OCI-LY7 (cell line): ENCODE measurements around the gene SURF1. TPM values are rescaled to one million over a fixed set of nuclear protein-coding genes. Genes with fewer than 3 reads are reported as not detected.
A peak's percentile ranks its signal among the peaks of the same experiment; 100 is the strongest.
"Not testable (repeated sequence)": the region's sequence is repeated elsewhere in the genome, so short reads cannot be mapped to it uniquely, and the experiment has no call there.

Source experiments
- BruUV-seq: library from RNA; stranded (reverse); fragments of 400-500 nt; replicated peaks from 2 replicates; lab custom pipeline; 2021; lab: Mats Ljungman, UMichigan
- CTCF ChIA-PET: fragments of 300-600 bp; sonication (Branson Sonifier 250); formaldehyde crosslinking; loops from one replicate; lab custom pipeline; 2022; ENCODE audit warnings: antibody characterized with exemption; ENCODE audit not compliant: unreplicated experiment; lab: Charles Lee
- POLR2A ChIA-PET: fragments of 300-600 bp; sonication (Branson Sonifier 250); formaldehyde crosslinking; loops from one replicate; lab custom pipeline; 2022; ENCODE audit warnings: antibody characterized with exemption; lab: Charles Lee
- DNase-seq: peaks from one replicate; pipeline ENCODE4 v3.0.0-alpha.2; 2015; ENCODE audit warnings: low spot score
- H2AFZ ChIP-seq: fragments of 200-600 bp; sonication (generic), shearing (Covaris generic); 2 replicates; pipeline ENCODE4 v1.6.1; 2014; ENCODE audit warnings: mild to moderate bottlenecking, antibody characterized with exemption, low read length, moderate library complexity
- H3K27ac ChIP-seq: fragments of 200-600 bp; sonication (generic); 2 replicates; pipeline ENCODE4 v1.5.1; 2014; ENCODE audit warnings: mixed run types, low read depth, mild to moderate bottlenecking, moderate library complexity, low read length, inconsistent platforms; ENCODE audit not compliant: poor library complexity, severe bottlenecking
- H3K36me3 ChIP-seq: fragments of 200-600 bp; sonication (generic); 2 replicates; pipeline ENCODE4 v1.6.1; 2014; ENCODE audit warnings: mild to moderate bottlenecking, antibody characterized with exemption, low read length, moderate library complexity, mixed read lengths; ENCODE audit not compliant: insufficient read depth
- H3K4me1 ChIP-seq: fragments of 200-600 bp; sonication (generic); 2 replicates; pipeline ENCODE4 v1.5.1; 2014; ENCODE audit warnings: mild to moderate bottlenecking, low read length; ENCODE audit not compliant: insufficient read depth, poor library complexity, severe bottlenecking
- H3K4me2 ChIP-seq: fragments of 200-600 bp; sonication (generic); 2 replicates; pipeline ENCODE4 v1.6.1; 2014; ENCODE audit warnings: mild to moderate bottlenecking, low read length
- H3K4me3 ChIP-seq: fragments of 200-600 bp; sonication (generic); 2 replicates; pipeline ENCODE4 v1.5.1; 2014; ENCODE audit warnings: mild to moderate bottlenecking, low read depth, low read length; ENCODE audit not compliant: poor library complexity, severe bottlenecking
- H3K79me2 ChIP-seq: fragments of 200-600 bp; sonication (generic); 2 replicates; pipeline ENCODE4 v1.6.1; 2016; ENCODE audit warnings: low read depth, mild to moderate bottlenecking, low read length, moderate library complexity, mixed read lengths; ENCODE audit not compliant: insufficient read depth
- H3K9me2 ChIP-seq: fragments of 200-600 bp; sonication (generic); 2 replicates; pipeline ENCODE4 v1.6.1; 2016; ENCODE audit warnings: mild to moderate bottlenecking, low read length, mixed read lengths; ENCODE audit not compliant: insufficient read depth
- H3K9me3 ChIP-seq: fragments of 200-600 bp; sonication (generic); 2 replicates; pipeline ENCODE4 v1.6.1; 2014; ENCODE audit warnings: mild to moderate bottlenecking, mixed run types, low read length, mixed read lengths
- H4K20me1 ChIP-seq: fragments of 200-600 bp; sonication (generic); 2 replicates; pipeline ENCODE4 v1.6.1; 2014; ENCODE audit warnings: mild to moderate bottlenecking, antibody characterized with exemption, low read length, moderate library complexity, mixed read lengths; ENCODE audit not compliant: insufficient read depth
- CTCF ChIP-seq: fragments of 200-600 bp; sonication (generic); conservative IDR thresholded peaks from 2 replicates; pipeline ENCODE4 v1.5.1; 2014; ENCODE audit warnings: mild to moderate bottlenecking, antibody characterized with exemption, low read length, moderate library complexity, mixed read lengths
- EZH2phosphoT487 ChIP-seq: fragments of 200-600 bp; sonication (generic); IDR thresholded peaks from 2 replicates; pipeline ENCODE4 v1.6.1; 2018; ENCODE audit warnings: low read depth, borderline replicate concordance, mild to moderate bottlenecking, mixed run types, antibody characterized with exemption, low read length, moderate library complexity, mixed read lengths
- intact Hi-C: fragments of 100-400 bp; cut with micrococcal nuclease; formaldehyde crosslinking; loops from one replicate; pipeline ENCODE4 v1.10.0; 2022; ENCODE audit not compliant: unreplicated experiment
- total RNA-seq, 2 experiments: library from RNA; depleted of rRNA in 1 of 2; stranded (reverse); fragments of >200 nt in 1 of 2; shearing (Covaris generic) in 1 of 2; gene quantifications; 2 replicates each; pipeline ENCODE4 v1.2.3, GENCODE V29; 2014 to 2022

Gene SURF1
- total RNA-seq, 2 experiments from 2014 or later = 22.9 to 38.9 TPM

GRCh38 chr9:133335924-133336811 is 20.1 kb downstream of the SURF1 start, which contains the start of gene SURF6:
SURF6 (minus strand) TSS chr9:133336188; CDS start chr9:133336132, 56 bp downstream.
- CTCF ChIA-PET = no interaction called here
- H3K9me3 ChIP-seq = no peaks in the 10 kb centered on the region
- H3K36me3 ChIP-seq = peaks cover 83% of the 10 kb centered on the region
- 0 out of 2 replicates have a peak within 1 kb of the TSS, but pooled peaks have one; percentile 32 for H2AFZ ChIP-seq
- peaks cover 11% of the 10 kb centered on the region; the same call in 1 of the 2 replicates for H4K20me1 ChIP-seq
- H3K4me1 ChIP-seq = peaks cover 39% of the 10 kb centered on the region
- H3K4me2 ChIP-seq = peak within 1 kb of the TSS; percentile 85
- peak within 1 kb of the TSS; percentile 61 for H3K27ac ChIP-seq
- POLR2A ChIA-PET = interaction anchor here (0.7 to 1.4 kb wide), 2 partner anchors 12 to 30 kb away, joined by 3 read pairs; partner anchors contain the start of genes MED22 and RPL7A
- TF ChIP-seq CTCF (no peak), EZH2phosphoT487 (no peak)
- no TSS peak for BruUV-seq
- DNase-seq = peak; percentile 94
- H3K4me3 ChIP-seq = peak within 1 kb of the TSS; percentile 86
- intact Hi-C loops = loop anchor here (2.0 kb wide), 1 partner anchor 39 kb away; no protein-coding TSS in a partner anchor
- peaks cover 17% of the 10 kb centered on the region for H3K79me2 ChIP-seq
- H3K9me2 ChIP-seq = no peaks in the 10 kb centered on the region

- H3K27ac ChIP-seq, H3K9me3 ChIP-seq, DNase-seq, H3K9me2 ChIP-seq, intact Hi-C loops, H2AFZ ChIP-seq, CTCF ChIA-PET, BruUV-seq: not testable (repeated sequence)
- Histone ChIP-seq H3K36me3 (peaks cover 83% of the 10 kb centered on the region), H3K4me3 (peak overlapping the region; percentile 86), H3K4me2 (peak overlapping the region; percentile 63), H3K4me1 (peaks cover 26% of the 10 kb centered on the region), H4K20me1 (peaks cover 11% of the 10 kb centered on the region; the same call in 1 of the 2 replicates), H3K79me2 (peaks cover 17% of the 10 kb centered on the region)
- POLR2A ChIA-PET = interaction anchor here (0.6 to 1.4 kb wide), 4 partner anchors 9 to 317 kb away, joined by 3 to 4 read pairs (median 4); partner anchors contain the start of genes MED22 and RPL7A
Observed at GRCh38 chr9:133334888-133335287, 21.4 kb downstream of the SURF1 start.

DNA sequence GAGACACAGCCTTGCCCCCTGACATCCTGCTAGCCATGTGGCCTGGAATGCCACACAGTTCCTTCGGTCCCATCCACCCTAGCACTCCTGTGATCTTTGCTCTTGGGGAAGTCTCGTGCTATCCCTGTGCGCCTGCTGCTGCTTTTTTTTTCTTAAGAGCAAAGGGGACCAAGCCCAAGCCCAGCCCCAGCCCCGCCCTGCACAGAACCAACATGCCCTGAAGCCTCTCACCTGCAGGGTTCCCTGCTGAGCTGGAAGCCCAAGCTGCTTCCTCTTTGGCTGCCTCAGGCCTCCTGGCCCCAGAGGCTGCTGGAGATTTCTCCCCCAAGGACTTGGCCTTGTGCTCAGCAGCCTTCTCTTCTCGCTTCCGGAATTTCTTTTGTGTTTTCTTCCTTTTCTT is 22.1 kb downstream of the SURF1 start:
- peak; percentile 21 for DNase-seq
- Histone ChIP-seq H4K20me1 (peaks cover 11% of the 10 kb centered on the region; the same call in 1 of the 2 replicates), H3K27ac (no peak overlapping the region), H2AFZ (no peak overlapping the region), H3K9me2 (no peaks in the 10 kb centered on the region), H3K9me3 (no peaks in the 10 kb centered on the region), H3K4me2 (peak overlapping the region; percentile 63), H3K4me3 (no peak overlapping the region), H3K79me2 (peaks cover 17% of the 10 kb centered on the region), H3K36me3 (peaks cover 82% of the 10 kb centered on the region), H3K4me1 (peaks cover 24% of the 10 kb centered on the region)
- intact Hi-C loops = no loop called here
- ChIA-PET CTCF (no interaction called here), POLR2A (interaction anchor here (1.2 kb wide), 1 partner anchor 9 kb away, joined by 4 read pairs; no protein-coding TSS in a partner anchor)
- TF ChIP-seq CTCF (no peak), EZH2phosphoT487 (no peak)
- BruUV-seq = no TSS peak
